PFSK-1 (cell line): Measurements from ENCODE around the gene SYT6.

Experiments
- SIN3A ChIP-seq: IDR thresholded peaks from 2 replicates; pipeline ENCODE4 v1.6.1; 2012; ENCODE audit warnings: mild to moderate bottlenecking, low read length, moderate library complexity, borderline replicate concordance; ENCODE audit not compliant: insufficient read depth
- TAF1 ChIP-seq: IDR thresholded peaks from 2 replicates; pipeline ENCODE4 v1.6.1; 2012; ENCODE audit warnings: low read length, control low read depth, borderline replicate concordance; ENCODE audit not compliant: insufficient read depth

GRCh38 chr1:114089502-114090138 is 64.0 kb downstream of the SYT6 start:
- TF ChIP-seq SIN3A, result no peak
- TF ChIP-seq TAF1, result no peak
